GM12878 (cell line): ENCODE results near the gene COL3A1. TPM values are rescaled to one million over a fixed set of nuclear protein-coding genes. Genes with fewer than 3 reads are reported as not detected.

Source experiments
- ATAC-seq: fragments of 200-7000 bp; cut with Tn5 transposase; 3 replicates; pipeline ENCODE4 v1.9.1; 2020; ENCODE audit warnings: mild to moderate bottlenecking, moderate library complexity
- BruUV-seq: library from RNA; stranded (reverse); fragments of 400-500 nt; replicated peaks from 2 replicates; lab custom pipeline; 2021; lab: Mats Ljungman, UMichigan
- CTCF ChIA-PET: fragments of 300-600 bp; sonication (Branson Sonifier 250); formaldehyde crosslinking; extraction: SDS; loops from one replicate; lab custom pipeline; 2021; ENCODE audit warnings: inconsistent platforms; lab: Yijun Ruan, JAX
- POLR2A ChIA-PET: fragments of 350-600 bp; formaldehyde crosslinking; extraction: SDS; loops from one replicate; lab custom pipeline; 2021; ENCODE audit warnings: inconsistent platforms; lab: Charles Lee
- RAD21 ChIA-PET: fragments of 300-600 bp; sonication (Branson Sonifier 250); formaldehyde crosslinking; loops from one replicate; lab custom pipeline; 2023; ENCODE audit warnings: antibody characterized with exemption; ENCODE audit not compliant: unreplicated experiment; lab: Charles Lee
- SMC1A ChIA-PET: fragments of 300-600 bp; sonication (Branson Sonifier 250); formaldehyde crosslinking; loops from one replicate; lab custom pipeline; 2023; ENCODE audit not compliant: unreplicated experiment, uncharacterized antibody; lab: Charles Lee
- DNase-seq: peaks from one replicate; pipeline ENCODE4 v3.0.0-alpha.2; 2011; ENCODE audit warnings: low read depth, low spot score
- FAIRE-seq: peaks from 3 replicates; lab custom pipeline; 2011; peaks lifted over from hg19 to GRCh38; lab: Jason Lieb, UNC
- H2AFZ ChIP-seq: 2 replicates; pipeline ENCODE4 v1.6.0; 2011; ENCODE audit warnings: low read depth, low read length, control low read depth; ENCODE audit not compliant: control insufficient read depth
- H3K27ac ChIP-seq: 2 replicates; pipeline ENCODE4 v1.5.1; 2011; ENCODE audit warnings: control low read depth; ENCODE audit not compliant: control insufficient read depth, insufficient read depth
- H3K27me3 ChIP-seq, 2 experiments: replicated peaks in 1 of 2; 2 replicates each; pipeline versions ENCODE4 v1.6.0 to v1.6.1; 2011; ENCODE audit warnings: low read length in 1 of 2; ENCODE audit not compliant: control insufficient read depth in 2 of 2, insufficient read depth in 2 of 2
- H3K36me3 ChIP-seq, 2 experiments: 2 replicates each; pipeline ENCODE4 v1.5.1; 2011; ENCODE audit warnings: low read length in 1 of 2; ENCODE audit not compliant: control insufficient read depth in 2 of 2, insufficient read depth in 2 of 2
- H3K4me1 ChIP-seq: 2 replicates; pipeline ENCODE4 v1.6.1; 2011; ENCODE audit warnings: mild to moderate bottlenecking, low read length, moderate library complexity, mixed read lengths; ENCODE audit not compliant: control insufficient read depth, insufficient read depth
- H3K4me2 ChIP-seq: 2 replicates; pipeline ENCODE4 v1.6.0; 2011; ENCODE audit warnings: control low read depth; ENCODE audit not compliant: control insufficient read depth, insufficient read depth
- H3K4me3 ChIP-seq: fragments of 200-600 bp; sonication (generic); 2 replicates; pipeline ENCODE4 v1.5.1; 2016
- H3K79me2 ChIP-seq: 2 replicates; pipeline ENCODE4 v1.6.0; 2011; ENCODE audit warnings: low read length; ENCODE audit not compliant: control insufficient read depth, insufficient read depth
- H3K9ac ChIP-seq: 2 replicates; pipeline ENCODE4 v1.8.0; 2011; ENCODE audit warnings: low read length, control low read depth, mixed read lengths; ENCODE audit not compliant: control insufficient read depth, insufficient read depth
- H3K9me3 ChIP-seq: replicated peaks from 3 replicates; pipeline ENCODE4 v1.5.1; 2011; ENCODE audit warnings: mild to moderate bottlenecking, low read length; ENCODE audit not compliant: control insufficient read depth, insufficient read depth
- H4K20me1 ChIP-seq: 2 replicates; pipeline ENCODE4 v1.6.0; 2011; ENCODE audit not compliant: control insufficient read depth, insufficient read depth
- IKZF2 ChIP-seq, 2 experiments: fragments of 450-650 bp; IDR thresholded peaks; 2 replicates each; pipeline ENCODE4 v1.6.1; 2017; ENCODE audit warnings: mild to moderate bottlenecking in 2 of 2, moderate library complexity in 2 of 2
- KLF5 ChIP-seq: fragments of 450-650 bp; IDR thresholded peaks from 2 replicates; pipeline ENCODE4 v1.6.1; 2014; ENCODE audit warnings: mild to moderate bottlenecking; ENCODE audit not compliant: partially characterized antibody
- PAX8 ChIP-seq: fragments of 450-650 bp; IDR thresholded peaks from 2 replicates; pipeline ENCODE4 v1.6.1; 2017; ENCODE audit warnings: mild to moderate bottlenecking, moderate library complexity
- POLR2AphosphoS2 ChIP-seq: IDR thresholded peaks from 2 replicates; pipeline ENCODE4 v1.6.1; 2011; ENCODE audit warnings: low read depth, mild to moderate bottlenecking, low read length, improper control_type of control experiment, moderate library complexity
- RAD51 ChIP-seq: fragments of 450-650 bp; IDR thresholded peaks from 2 replicates; pipeline ENCODE4 v1.6.1; 2016; ENCODE audit warnings: moderate library complexity, mild to moderate bottlenecking, inconsistent platforms
- TARDBP ChIP-seq: IDR thresholded peaks from 2 replicates; pipeline ENCODE4 v1.6.1; 2016; ENCODE audit warnings: borderline replicate concordance
- TCF12 ChIP-seq: IDR thresholded peaks from 2 replicates; pipeline ENCODE4 v1.6.1; 2011; ENCODE audit warnings: low read depth, mild to moderate bottlenecking, low read length
- ZBTB4 ChIP-seq: fragments of 450-650 bp; formaldehyde crosslinking; IDR thresholded peaks from 2 replicates; pipeline ENCODE4 v1.4.0; 2022; ENCODE audit warnings: mild to moderate bottlenecking, moderate library complexity
- WGBS: methylation state at CpG from one replicate; pipeline ENCODE4 v1.1.6; 2016; ENCODE audit warnings: low lambda C conversion rate; ENCODE audit not compliant: insufficient replicate concordance, insufficient coverage; ENCODE audit errors: missing lambda C conversion rate; 5-methylcytosine and 5-hydroxymethylcytosine counted together
- in situ Hi-C: fragments of 300-500 bp; cut with MboI; formaldehyde crosslinking; loops from 9 replicates; pipeline ENCODE4 v1.14.3; 2018; ENCODE audit warnings: mixed read lengths
- intact Hi-C: fragments of 100-400 bp; cut with micrococcal nuclease; formaldehyde crosslinking; loops from one replicate; pipeline ENCODE4 v1.14.2; 2022; ENCODE audit not compliant: unreplicated experiment
- polyA plus RNA-seq, 11 experiments: library from polyadenylated mRNA; depleted of rRNA in 4 of 11; unstranded in 6 of 11; stranded (reverse) in 5 of 11; fragments of >200 nt; fragmentation: Nextera tagmentation in 4 of 11; fragmentation: Illumina TruSeq in 1 of 11; extraction: Ambion mirVana in 4 of 11; extraction: Trizol in 1 of 11; gene quantifications; 1 replicate in 1 of 11; 2 replicates in 10 of 11; pipeline versions ENCODE4 v1.2.1 to v1.2.3, GENCODE V29; 2011 to 2016; ENCODE audit warnings: inconsistent platforms in 2 of 11, missing spikeins in 2 of 11, low read depth in 1 of 11
- total RNA-seq, 4 experiments: library from RNA; depleted of rRNA in 3 of 4; stranded (reverse); fragments of >200 nt in 3 of 4; fragmentation: Illumina TruSeq in 1 of 4; extraction: Trizol in 1 of 4; gene quantifications; 2 replicates each; pipeline versions ENCODE4 v1.2.1 to v1.2.3, GENCODE V29; 2013 to 2021

The COL3A1 gene
- total and polyA plus RNA-seq, 10 of the 15 experiments (the other 5 are each of a cell fraction or from before 2014, with no cell fraction given): 0.04 to 0.67 (median 0.10) TPM; not detected in 2

- TF ChIP-seq POLR2AphosphoS2 (no peak), TARDBP (no peak), KLF5 (no peak)
These were observed 44.5 kb downstream of the COL3A1 start (continued) for GRCh38 chr2:189018631-189019030.

GRCh38 chr2:189020179-189020578, 46.0 kb downstream of the COL3A1 start:
- DNase-seq: no peak
- Histone ChIP-seq H2AFZ (no peak overlapping the region), H3K36me3 (no peaks in the 10 kb centered on the region), H3K9me3 (no peaks in the 10 kb centered on the region), H3K9ac (no peak overlapping the region), H3K4me1 (no peaks in the 10 kb centered on the region), H3K4me3 (no peak overlapping the region), H4K20me1 (no peaks in the 10 kb centered on the region), H3K4me2 (no peak overlapping the region), H3K27ac (no peak overlapping the region), H3K27me3 (no peaks in the 10 kb centered on the region), H3K79me2 (no peaks in the 10 kb centered on the region)
- TF ChIP-seq TCF12 (no peak), IKZF2 (IDR thresholded peaks at IDR 0.05) (no peak), RAD51 (no peak), TARDBP (no peak), PAX8 (no peak), ZBTB4 (CRISPR knock-in tag) (no peak)
- in situ Hi-C loops (no loop called here), intact Hi-C loops (no loop called here)
- SMC1A ChIA-PET: no interaction called here
- RAD21 ChIA-PET: no interaction called here
- WGBS: 0% methylated on average over 1 of the region's 1 CpG
- no peak for ATAC-seq
- BruUV-seq: no TSS peak
- CTCF ChIA-PET: no interaction called here
- POLR2A ChIA-PET: no interaction called here
- no peak for FAIRE-seq
